Measurements from ENCODE around the gene RASGRP1.

RASGRP1 gene

DNA sequence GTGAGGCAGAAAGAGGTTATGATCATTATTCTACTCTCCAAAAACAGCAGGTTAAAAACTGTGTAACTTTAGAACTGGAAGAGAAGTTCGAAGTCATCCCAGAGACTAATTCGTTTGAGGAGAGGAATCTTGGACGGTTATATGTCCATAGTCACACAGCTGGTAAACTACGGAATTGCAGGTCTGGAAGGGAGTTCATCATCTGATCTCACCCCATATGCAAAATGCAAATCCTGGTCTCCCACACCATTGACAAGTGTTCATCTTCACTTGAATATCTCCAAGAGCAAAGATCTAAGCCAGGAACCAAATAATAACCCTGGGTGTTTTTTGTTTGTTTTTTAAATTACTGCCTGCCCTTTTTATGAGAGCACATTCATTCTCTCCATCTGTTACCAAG is 57.6 kb downstream of the RASGRP1 start:
- no peak for DNase-seq (ENCODE audit: low read depth, low spot score)

DNA sequence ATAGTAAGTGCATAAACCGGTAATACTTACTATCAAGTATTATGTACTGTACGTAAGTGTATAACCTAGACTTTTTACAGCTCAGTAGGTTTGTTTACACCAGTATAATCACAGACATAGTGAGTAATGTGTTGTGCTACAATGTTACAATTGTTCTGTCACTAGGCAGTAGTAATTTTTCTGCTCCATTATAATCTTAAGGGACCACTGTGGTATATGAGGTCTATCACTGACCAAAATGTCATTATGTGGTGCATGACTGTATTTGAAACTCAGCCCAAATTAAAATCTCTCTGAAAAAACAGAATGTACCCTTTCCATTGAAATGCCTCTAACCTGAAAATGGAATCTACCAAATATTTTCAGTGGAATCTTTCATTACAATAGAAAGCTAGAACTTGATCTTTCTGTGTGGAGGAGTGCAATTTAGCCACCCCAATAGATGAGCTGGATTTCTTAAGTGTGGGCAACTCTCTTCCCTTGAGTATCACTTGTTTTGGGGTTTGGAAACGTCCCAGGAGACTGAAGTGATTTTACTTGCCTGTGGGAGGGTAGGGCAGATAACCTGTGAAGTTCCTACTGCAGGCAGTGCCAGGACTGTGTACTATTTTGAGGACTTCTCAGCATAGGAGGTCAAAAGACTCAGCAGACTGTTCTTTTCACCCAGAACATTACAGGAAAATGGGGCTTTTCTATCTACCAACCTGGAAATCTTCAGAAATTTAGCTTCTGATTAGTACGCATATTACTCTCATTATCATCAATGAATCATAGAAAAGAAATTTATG is 59.7 kb downstream of the RASGRP1 start:
- DNase-seq (ENCODE audit: low read depth, low spot score): no peak

GRCh38 chr15:38503496-38503895 is 61.1 kb downstream of the RASGRP1 start:
- no peak for DNase-seq (ENCODE audit: low read depth, low spot score)

DNA sequence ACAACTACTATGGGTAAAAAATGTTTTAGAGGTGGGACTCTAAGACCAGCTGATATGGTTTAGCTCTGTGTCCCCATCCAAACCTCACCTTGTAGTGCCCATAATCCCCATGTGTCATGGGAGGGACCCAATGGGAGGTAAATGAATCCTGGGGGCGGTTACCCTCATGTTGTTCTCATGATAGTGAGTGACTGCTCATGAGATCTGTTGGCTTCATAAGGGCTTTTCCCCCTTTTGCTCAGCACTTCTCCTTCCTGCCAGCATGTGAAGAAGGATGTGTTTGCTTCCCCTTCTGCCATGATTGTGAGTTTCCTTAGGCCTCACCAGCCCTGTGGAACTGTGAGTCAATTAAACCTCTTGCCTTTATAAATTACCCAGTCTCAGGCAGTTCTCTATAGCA is 65.0 kb downstream of the RASGRP1 start:
- DNase-seq (ENCODE audit: low read depth, low spot score): no peak

DNA sequence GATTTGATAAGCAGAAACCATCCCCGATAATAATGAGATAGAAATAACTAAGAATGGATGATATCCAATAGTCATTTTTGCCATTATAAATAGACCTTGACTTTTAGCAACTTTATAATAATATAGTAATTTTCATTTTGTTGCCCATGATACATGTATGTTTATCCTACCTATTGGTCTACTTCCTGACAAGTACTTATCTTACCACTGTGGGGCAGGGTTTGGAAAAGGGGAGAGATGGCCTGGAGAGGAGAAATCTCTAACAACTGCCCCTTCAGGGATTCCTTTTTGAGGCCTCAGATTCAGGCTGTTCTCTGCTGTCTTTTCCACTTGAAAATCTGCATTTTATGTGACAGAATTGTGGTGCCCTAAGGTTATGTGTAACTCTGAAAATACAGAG is 68.5 kb downstream of the RASGRP1 start:
- no peak for DNase-seq (ENCODE audit: low read depth, low spot score)

GRCh38 chr15:38490242-38490922 is 74.2 kb downstream of the RASGRP1 start:
- no peak for DNase-seq (ENCODE audit: low read depth, low spot score)

- no peak for DNase-seq (ENCODE audit: low read depth, low spot score)
Measured at GRCh38 chr15:38487378-38487777, 77.2 kb downstream of the RASGRP1 start.

DNA sequence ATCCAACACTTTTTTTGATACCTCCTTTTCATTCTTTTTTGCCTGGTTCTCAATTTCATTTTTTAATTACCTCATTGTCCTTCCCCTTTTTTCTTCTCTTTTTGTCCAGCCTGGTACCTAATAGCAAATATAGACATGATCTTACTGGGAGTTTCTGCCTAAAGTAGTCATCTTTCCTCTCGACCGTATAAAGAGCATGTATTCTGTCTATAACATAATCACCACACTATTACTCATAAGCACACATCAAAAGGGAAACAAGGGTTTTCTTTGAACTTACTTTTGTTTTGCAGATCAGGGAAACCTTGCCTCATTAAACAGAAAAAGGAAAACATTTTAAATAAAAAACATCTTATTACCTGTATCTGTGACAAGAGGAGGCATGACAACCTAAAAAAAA is 77.7 kb downstream of the RASGRP1 start:
- DNase-seq (ENCODE audit: low read depth, low spot score): no peak

GRCh38 chr15:38482572-38482971 is 82.0 kb downstream of the RASGRP1 start:
- no peak for DNase-seq (ENCODE audit: low read depth, low spot score)

DNA sequence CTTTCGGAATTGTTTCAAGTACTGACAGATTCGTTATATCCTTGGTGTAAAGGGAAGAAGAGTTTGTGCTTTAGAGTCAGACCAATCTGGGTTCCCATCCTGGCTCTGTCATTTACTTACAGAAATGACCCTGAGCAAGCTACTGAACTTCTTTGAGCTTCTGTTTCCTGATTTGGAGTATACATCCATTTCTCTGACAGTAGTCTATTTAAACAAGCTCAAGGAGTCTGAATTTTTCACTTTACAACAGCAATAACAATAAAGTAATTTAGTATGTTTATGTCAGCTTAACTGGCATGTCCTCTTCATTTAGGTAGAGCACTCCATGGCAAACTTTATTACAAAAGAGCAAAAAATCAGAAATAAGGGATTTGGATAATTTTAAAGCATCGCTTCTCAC is 82.9 kb downstream of the RASGRP1 start:
- no peak for DNase-seq (ENCODE audit: low read depth, low spot score)

GRCh38 chr15:38481113-38481512 is 83.5 kb downstream of the RASGRP1 start:
- no peak for DNase-seq (ENCODE audit: low read depth, low spot score)

GRCh38 chr15:38479756-38480155 is 84.9 kb downstream of the RASGRP1 start:
- DNase-seq (ENCODE audit: low read depth, low spot score): no peak

DNA sequence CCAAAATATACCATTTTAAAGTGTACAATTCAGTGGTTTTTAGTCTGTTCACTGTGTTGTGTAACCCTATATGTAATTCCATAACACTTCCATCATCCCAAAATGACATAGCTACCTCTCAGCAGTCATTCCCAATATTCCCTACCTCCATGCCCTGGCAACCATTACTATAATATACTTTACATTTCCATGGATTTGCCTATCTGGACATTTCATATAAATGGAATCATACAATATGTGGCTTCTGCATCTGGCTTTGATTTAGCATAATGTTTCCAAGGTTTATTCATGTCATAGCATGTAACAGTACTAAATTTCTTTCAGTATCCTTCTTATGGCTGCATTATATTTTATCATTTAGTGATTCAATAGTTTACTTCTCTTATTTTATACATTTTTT is 85.3 kb downstream of the RASGRP1 start:
- no peak for DNase-seq (ENCODE audit: low read depth, low spot score)

DNA sequence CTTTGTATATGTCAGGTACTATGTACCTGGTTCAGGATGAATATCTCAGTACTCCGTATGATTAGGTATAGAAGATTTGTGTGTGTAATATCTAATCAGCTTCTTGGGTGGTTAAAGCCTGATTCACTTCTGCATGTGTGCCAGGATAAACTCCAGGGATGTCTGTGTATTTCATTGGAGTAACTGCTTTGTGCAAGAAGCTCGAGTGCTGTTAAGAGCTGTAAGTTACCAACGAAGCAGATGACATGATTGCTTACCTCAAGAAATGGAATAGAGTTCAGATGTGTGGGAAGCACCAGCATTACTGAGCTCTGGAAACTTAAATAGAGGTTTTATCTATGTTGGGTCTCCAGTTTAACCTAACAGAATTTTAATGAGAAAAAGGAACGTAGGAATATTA is 87.0 kb downstream of the RASGRP1 start:
- no peak for DNase-seq (ENCODE audit: low read depth, low spot score)

DNA sequence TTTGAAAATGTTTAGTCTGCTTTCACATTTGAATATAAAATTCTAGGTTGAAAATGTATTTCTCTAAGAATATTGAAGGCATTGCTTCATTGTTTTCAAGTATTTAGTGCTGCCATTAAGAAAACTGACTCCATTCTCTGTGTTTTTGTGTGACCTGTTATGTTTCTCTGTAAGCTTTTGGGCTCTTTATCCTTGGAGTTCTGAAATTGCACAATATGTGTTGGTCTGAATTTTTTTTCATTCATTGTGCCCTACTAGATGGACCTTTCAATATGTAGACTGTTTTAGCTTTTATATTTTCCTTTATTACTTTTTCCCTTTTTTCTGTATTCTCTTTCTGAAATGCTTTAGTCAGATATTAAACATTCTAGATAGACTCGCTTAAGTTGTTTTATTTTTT is 88.5 kb downstream of the RASGRP1 start:
- no peak for DNase-seq (ENCODE audit: low read depth, low spot score)

GRCh38 chr15:38475361-38475760 is 89.3 kb downstream of the RASGRP1 start:
- no peak for DNase-seq (ENCODE audit: low read depth, low spot score)

- DNase-seq (ENCODE audit: low read depth, low spot score): no peak
Measured at GRCh38 chr15:38474155-38474757, 90.4 kb downstream of the RASGRP1 start.

- DNase-seq (ENCODE audit: low read depth, low spot score): no peak
Measured at GRCh38 chr15:38471974-38472373, 92.6 kb downstream of the RASGRP1 start.

DNA sequence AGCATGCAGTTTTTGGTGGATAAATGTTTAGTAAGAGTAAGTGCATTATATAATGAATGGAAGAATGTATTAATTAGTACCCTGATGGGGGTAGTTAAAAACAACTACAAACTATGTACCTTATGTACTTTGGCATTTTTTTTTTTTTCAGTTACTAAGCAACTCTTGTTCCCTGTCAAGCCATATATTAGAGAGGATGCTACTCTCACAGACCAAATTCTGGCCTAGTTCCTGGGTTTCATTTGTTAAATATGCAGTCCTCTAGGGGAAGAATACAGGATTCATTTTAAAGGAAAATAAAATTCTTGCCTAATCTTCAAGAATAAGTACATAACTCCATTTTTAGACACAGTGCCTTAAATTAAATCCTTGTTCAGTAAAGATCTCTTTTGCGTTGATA is 93.8 kb downstream of the RASGRP1 start:
- no peak for DNase-seq (ENCODE audit: low read depth, low spot score)

GRCh38 chr15:38464675-38465074 is 99.9 kb downstream of the RASGRP1 start:
- DNase-seq (ENCODE audit: low read depth, low spot score): no peak

GRCh38 chr15:38463893-38464292 is 100.7 kb downstream of the RASGRP1 start:
- DNase-seq (ENCODE audit: low read depth, low spot score): no peak

GRCh38 chr15:38461066-38461833 is 103.4 kb downstream of the RASGRP1 start:
- DNase-seq (ENCODE audit: low read depth, low spot score): no peak
